Measurements from ENCODE around the gene MACROD2. TPM values are rescaled to one million over a fixed set of nuclear protein-coding genes. Genes with fewer than 3 reads are reported as not detected.
"Not testable (repeated sequence)": the region's sequence is repeated elsewhere in the genome, so short reads cannot be mapped to it uniquely, and the experiment has no call there.

Gene MACROD2
- total RNA-seq, 1 donor from 2014 or later: not detected

DNA sequence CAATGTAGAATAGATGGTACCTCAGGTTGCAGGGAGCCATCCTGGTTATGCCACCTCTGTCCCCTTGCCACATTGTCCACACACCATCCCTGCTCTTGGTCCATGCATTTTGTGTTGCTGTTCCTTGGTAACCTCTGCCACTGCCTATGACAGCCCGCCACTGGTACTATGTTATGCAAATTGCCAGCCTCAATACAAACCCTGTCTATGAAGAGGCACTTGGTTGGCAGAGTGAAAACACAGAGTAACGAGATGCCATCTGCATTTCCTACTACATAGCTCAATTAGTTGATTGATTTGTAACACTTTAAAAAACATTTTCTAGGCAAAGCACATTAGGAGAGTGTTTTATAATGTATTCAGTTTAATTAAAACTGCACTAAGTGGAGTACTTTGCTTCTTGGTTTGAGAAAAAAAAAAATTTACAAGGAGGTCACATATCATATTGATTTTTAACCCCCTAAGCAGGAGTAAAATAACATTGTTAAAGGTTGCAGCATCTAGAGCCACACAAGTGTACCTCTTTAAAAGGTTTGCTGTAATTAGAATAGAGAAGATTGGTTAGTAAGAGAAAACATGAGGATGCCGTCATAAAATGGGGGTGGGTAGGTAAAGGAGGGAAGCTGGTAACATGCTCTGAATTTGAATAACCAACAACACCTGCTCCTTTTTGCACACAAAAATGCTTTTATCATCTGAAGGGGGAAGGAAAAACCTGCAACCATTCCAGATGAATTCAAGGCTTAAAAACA, 1760.9 kb downstream of the MACROD2 start:
- intact Hi-C loops (cut with micrococcal nuclease): no loop called here

DNA sequence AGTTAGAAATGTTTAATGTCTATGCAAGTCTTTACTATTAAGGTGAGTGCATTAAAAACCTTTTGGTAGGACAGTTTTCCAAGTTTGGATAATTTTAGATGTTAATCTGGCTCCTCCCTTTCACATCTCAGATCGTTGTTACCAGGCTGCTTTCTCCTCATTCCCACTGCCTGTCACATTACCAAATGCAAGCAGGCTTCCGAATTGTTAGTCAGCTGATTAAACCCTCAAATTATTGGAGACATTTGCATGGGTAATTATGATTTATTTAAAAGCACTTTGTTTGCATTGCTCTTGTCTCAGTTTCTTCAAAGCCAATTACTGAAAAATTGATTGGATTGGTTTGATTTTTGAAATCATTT, 1761.4 kb downstream of the MACROD2 start:
- intact Hi-C loops (cut with micrococcal nuclease): no loop called here

DNA sequence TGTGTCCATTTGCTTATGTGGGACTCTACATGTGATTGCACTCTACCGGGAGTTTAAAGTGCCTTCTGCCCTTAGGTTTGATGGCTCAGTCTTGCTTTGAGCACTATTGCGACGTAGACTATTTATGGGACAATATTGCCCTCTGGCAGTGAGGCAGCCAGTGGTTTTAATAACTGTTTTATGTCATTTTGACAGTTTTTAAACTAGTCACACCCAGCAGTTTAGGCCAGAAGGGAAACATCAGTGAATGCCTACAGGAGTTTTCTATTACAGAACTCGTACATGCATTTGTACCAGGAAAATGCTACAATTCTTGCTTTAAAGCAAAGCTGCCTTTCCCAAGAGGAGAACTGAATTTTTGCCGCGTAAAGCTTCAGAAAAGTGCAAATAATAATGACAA, 1764.3 kb downstream of the MACROD2 start:
- intact Hi-C loops (cut with micrococcal nuclease): no loop called here

DNA sequence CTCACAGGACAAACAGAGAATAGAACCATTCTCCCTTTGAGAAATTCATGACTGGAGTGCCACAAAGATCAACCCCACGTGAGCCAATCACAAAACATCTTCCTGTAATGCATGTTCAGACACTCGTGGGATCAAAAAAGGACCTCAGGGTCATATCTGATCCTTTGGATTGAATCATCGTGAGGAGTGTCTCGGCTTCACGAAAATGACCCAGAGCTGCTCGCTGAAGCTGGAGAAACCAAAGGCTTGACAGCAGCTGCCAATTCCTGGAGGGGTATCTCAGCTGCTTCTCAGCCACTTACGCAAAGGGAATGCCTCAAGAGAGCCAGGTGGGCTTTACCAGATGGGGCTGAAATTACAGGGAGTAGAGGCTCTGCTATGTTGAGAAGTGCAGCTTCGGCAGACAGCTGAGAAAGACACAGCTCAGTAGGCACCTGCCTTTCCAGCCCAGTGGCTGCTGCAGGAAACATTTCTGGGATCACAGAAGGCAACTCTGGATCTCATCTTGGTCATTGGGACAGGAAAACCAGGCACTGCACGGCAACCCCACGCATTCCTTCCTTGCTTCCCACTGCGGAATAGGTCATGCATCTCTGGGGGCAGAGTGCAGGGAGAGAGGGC, 1764.8 kb downstream of the MACROD2 start:
- intact Hi-C loops (cut with micrococcal nuclease): no loop called here

DNA sequence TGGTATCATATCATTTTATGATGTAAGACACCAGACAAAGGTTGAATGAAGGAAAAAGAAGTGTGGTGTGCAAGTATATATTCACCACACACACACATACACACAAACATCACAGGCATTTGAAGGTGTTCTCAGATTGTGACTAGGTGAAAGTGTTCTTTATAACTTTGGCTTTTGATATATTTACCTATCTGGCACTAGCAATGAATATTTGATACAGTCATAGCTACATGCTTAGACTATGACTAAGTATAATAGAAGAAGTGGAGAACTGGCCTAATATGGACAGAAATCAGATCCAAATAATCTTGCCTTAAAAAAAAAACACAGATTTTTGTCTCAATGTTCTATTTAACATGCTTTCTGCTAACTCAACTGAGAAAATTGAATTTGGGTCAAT, 1768.0 kb downstream of the MACROD2 start:
- intact Hi-C loops (cut with micrococcal nuclease): no loop called here

DNA sequence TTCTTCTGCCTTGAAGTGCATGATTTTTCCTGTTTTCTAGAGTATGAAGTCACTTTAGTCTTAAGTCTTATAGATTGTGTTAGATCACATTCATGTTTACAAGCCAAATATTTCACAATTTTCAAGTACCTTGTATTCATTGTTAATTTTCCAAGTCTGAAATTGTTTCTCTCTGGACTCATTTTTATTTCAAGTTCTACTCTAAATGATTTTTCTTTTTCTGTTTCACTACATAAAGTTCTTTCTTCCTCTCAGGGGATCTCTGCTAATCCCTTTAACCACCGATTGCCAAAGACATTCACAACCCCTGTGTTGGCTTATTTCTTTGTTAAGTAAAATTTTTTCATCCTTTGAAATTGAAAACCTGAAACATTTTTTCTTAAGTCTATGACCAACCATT, 1772.3 kb downstream of the MACROD2 start:
- intact Hi-C loops (cut with micrococcal nuclease): no loop called here

DNA sequence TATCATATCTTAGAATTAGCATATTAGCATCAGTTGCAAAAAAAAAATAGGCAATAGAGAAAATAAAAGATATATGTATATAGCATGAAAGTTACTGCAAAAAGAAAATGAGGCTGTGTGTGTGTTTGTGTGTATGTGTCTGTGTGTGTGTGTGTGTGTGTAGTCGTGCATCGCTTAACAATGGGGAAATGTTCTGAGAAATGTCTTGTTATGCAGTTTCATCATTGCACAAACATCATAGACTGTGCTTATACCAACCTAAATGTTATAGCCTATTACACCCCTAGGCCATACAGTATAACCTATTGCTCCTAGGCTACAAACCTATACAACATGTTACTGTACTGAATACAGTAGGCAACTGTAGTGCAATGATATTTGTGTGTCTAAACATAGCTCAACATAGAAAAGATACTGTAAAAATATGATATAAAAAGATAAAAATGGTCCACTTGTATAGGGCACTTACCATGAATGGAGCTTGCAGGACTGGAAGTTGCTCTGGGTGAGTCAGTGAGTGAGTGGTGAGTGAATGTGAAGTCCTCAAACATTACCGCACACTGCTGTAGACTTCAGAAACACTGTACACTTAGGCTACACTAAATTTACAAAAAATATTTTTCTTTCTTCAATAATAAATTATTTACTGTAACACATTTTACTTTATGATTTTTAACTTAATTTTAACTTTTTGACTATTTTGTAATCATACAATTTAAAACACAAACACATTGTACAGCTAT, 1772.9 kb downstream of the MACROD2 start:
- intact Hi-C loops (cut with micrococcal nuclease): no loop called here

DNA sequence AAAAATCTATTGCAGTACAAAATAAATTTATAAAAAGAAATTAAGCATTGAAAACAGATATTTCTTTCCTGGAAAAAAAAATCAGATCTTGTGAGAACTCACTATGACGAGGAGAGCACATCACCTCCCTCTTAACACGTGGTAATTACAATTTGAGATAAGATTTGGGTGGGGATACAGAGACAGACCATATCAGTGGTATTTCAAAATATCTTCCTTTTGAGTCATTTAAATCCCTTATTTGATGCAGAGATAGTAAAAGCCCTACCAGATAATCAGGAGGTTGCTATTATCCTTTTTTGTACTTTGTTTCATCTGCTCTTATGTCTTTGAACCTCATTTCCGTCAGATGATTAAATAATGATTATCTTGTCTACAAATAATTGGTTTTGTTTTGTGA, 1777.5 kb downstream of the MACROD2 start:
- intact Hi-C loops (cut with micrococcal nuclease): no loop called here

DNA sequence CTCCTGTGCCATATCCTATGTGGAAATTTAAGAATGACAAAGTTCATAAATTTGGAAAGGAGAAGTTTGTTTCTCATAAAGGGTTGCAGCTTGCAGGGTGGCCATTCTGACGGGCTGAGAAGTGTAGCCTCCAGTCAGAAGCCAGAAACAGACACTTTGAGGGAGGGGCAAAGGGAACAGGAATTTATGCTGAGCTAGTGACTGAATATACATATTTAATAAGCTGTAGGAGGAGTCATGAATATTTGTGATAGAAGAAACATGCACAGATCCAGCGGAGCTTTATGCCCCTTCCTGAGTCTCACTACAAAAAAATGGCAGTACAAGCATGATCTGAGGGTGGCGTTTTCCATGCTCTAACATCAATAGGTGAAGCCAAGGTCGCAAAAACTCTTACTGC, 1779.6 kb downstream of the MACROD2 start:
- intact Hi-C loops (cut with micrococcal nuclease): no loop called here

DNA sequence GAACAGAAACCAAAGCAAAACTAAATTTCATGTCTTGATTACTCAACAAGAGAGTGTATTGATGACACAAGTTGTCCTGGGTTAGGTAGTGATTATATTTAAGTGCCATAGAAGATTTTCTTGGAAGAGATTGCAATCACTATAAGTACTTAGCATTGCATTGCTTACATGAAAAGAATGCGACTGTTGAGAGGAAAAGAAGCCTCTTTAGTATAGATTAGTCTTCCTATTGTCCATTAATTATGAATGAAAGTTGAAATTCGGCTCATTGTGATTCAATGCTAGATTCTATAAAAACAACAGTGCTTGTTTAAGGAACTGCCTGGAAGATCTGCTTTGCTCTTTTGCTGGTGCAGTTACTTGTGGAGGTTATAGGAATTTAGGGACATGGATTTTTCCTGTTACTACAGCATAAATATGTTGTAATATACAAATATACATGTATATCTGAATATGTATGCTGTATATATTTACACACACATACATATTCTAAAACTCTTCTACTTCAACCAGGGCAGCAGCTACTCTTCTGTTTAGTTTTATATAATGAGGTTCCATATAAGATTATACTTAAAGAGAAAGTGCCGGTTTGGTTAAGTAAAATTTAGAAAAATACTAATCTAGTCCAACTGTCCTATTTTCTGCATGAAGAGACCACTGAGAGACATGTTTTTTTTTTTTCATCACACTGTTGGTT, 1781.6 kb downstream of the MACROD2 start:
- intact Hi-C loops (cut with micrococcal nuclease): no loop called here

DNA sequence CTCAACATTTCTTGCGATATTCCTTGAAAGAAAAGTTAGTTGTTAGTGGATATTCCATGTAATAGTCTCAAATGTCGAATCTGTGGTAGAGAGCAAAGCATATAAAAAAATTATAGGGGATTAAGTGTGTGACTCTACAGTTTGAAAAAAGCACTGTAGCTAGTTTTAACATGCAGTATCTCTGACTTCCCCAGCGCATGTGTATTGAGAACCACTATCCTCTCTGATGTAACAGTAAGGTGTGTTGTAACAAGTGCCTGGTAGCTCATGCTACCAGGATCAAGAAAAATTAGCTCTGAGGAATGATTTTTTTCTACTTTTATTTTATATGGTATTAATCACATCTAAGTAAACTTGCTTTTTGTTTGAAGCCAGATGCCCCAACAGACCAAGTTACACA, 1788.7 kb downstream of the MACROD2 start:
- intact Hi-C loops (cut with micrococcal nuclease): no loop called here

DNA sequence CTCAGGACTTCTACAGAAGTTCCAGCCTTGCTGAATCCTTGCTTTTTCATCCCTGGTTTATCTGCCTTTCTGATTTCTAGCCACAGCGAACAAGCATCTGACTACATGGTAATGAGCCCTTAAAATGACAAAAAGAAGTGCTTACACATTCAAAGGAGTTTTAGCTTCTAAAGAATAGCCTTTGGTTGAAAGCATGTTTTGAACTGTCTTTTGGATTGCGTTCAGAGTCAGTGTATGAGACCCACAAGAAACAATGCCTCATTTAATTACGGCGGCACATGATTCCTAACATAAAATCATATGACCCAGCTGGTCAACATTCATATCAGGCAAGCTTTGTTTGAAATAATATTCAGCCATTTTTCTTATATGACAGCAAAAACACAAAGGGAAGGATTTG, 1793.8 kb downstream of the MACROD2 start:
- intact Hi-C loops (cut with micrococcal nuclease): no loop called here

DNA sequence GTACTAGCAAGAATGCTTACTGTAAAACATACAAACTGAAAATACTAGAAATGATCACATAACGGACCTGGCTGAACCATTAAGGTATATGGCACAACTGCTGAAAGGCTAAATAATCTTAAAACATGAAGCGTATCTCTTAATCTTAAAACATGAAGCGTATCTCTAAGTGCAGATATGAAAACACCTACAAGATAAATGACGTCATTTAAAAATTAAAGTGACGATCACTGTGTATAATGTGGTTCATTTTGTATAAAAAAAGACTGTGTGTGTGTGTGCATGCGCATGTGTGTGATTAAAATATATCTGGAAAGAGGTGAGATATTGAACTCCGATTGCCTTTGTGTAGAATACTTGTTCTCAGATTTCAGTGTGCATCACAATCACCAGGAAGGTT, 1797.5 kb downstream of the MACROD2 start:
- intact Hi-C loops (cut with micrococcal nuclease): no loop called here

DNA sequence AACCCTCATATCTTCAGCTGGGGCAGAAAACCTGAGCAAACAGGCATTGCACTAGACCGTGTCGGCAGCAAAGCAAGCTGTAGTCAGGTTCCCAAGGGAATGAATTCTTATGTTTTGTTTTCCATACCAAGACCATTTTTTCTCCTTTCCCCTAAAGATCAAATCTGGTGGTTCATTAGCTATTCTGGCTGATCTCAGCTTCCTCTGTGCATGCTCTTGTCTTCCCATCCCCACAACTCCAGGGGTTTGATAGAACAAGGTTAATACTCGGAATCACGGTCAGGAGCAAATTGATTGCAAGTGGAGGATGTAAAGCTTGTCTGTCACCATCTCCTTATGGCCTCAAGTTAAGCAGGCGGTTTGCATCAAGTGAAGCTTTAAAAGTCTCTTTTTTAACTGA, 1799.1 kb downstream of the MACROD2 start:
- intact Hi-C loops (cut with micrococcal nuclease): no loop called here

DNA sequence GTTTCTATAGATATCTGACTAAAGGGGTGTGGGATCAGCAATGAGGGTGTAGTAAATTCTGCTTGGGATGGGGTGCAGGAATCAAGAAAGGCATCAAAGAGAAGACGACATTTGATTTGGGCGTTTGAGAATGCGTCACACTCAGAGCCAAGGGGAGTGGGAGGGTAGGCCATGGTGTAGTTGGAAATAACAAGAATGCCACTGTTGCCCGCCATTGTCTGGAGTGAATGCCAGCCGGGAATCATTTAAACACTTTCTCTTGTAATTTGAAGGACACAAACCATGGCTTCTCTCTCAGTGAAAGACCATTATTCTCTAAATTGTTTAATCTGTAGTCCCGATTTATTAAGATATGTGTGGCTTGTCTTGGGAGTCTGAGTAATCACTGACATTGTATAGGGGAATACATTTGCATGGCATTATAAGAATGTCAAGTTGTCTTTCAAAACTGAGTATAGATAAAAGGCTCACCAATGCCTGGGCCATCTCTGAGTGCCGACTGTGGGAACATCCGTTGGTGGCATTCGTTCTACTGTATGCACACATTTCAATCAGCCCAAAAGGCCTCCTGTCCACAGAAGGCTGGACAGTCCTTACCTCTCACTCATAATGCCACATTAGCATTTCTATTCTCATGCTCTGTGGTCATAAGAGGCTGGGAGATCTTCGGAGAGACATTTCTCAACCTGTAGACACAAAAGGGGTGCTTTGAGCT, 1800.1 kb downstream of the MACROD2 start:
- intact Hi-C loops (cut with micrococcal nuclease): no loop called here

DNA sequence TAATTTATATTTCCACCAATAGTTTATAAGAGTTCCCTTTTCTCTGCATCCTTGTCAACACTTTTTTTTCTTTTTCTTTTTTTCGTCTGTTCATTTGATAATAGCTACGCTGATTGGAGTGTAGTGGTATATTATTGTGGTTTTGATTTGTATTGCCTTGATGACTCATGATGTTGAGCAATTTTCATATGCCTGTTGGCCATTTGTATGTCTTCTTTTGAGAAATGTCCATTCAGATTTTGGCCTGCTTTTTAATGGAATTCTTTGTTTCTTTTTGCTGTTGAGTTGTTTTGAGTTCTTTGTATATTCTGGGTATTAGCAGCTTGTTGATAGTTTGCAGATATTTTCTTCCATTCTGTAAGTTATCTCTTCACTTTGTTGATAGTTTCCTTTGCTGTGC, 1804.6 kb downstream of the MACROD2 start:
- intact Hi-C loops (cut with micrococcal nuclease): no loop called here

DNA sequence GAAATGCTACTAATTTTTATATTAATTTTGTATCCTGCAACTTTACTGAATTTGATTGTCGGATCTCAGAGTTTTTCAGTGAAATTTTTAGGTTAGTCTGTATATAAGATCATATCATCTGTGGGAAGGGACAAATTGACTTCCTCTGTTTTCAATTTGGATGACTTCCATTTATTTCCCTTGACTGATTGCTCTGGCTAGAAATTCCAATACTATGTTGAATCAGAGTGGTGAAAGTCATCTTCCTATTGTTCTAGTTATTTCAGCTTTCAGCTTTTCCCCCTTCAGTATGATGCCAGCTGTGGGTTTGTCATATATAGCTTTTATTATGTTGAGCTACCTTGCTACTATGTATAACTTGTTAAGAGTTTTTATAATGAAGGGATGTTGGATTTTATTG, 1806.7 kb downstream of the MACROD2 start:
- intact Hi-C loops (cut with micrococcal nuclease): no loop called here

DNA sequence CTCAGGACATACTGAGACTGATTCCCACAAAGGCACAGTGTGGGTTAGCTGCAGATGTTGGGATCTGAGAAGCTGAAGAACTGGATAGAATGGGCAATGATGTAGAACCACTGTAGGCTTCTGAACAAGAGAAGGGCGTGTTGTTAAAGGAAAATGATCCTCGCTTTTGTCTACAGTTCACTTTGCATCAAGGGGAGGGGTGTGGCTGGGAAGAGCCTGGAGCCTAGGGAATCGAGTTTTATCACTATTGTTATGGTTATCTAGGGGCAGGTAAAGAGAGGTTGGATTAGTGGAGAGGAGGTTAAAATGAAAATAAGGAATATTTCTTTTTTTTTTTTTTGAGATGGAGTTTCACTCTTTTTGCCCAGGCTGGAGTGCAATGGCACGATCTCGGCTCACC, 1809.8 kb downstream of the MACROD2 start:
- intact Hi-C loops (cut with micrococcal nuclease): no loop called here

DNA sequence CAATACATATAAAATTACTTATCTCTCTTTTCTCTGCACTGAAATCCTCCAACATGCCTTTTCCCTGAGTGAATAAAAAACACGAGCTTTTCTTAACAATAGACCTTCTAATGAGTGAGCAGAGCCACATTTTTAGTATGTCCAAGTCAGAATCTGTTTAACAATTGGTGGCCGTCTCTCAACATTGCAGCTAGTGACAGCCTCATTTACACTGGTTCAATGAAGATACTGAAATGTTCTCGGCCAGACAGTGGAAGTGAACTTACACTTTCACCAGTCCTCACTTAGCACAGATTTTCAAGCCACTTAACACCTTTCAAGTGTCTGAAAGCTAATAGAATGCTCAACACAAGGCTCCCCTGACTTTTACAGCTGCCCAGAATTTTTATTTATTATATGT, 1810.8 kb downstream of the MACROD2 start:
- intact Hi-C loops (cut with micrococcal nuclease): no loop called here

DNA sequence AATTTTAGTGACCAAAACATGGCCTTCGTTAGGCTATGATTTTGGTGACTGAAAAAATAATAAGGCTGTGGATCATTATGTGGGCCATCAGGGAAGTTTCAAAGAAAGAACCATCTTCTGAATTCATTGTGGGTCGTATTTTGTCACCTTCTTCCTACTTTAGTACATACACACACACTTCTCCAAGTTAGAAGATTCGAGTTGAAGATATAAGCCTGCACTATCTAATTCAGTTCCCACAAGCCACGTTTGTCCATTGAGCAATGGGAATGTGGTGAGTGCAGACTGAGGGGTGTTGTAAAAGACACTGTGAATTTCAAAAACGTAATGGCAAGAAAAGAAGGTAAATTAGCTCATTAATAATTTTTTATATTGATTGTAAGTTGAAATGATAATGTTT, 1812.0 kb downstream of the MACROD2 start:
- intact Hi-C loops (cut with micrococcal nuclease): no loop called here

DNA sequence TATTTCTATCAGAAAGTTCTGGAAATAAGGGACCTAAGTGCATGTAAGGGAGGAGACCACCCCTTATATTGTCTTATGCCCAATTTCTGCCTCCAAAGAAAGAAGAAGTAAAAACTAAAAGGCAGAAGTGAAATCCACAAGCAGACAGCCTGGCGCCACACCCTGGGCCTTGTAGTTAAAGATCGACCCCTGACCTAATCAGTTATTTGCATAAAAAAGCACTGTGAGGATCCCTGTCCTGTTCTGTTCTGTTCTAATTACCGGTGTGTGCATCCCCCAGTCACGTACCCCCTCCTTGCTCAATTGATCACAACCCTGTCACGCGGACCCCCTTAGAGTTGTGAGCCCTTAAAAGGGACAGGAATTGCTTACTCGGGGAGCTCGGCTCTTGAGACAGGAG, 1812.5 kb downstream of the MACROD2 start:
- intact Hi-C loops (cut with micrococcal nuclease): not testable (repeated sequence)

Data from T-helper 1 cell treated with Interleukin-12 subunit alpha and Interleukin-12 subunit beta and Interleukin-4 antibody, amounts not matched to agents 30 ng/mL and 1 ng/mL, for 36 hours (primary cell).